HCT116 (cell line): ENCODE data around the gene NR1I3.

Experiments
- EZH2 ChIP-seq: fragments of 200-600 bp; sonication (generic); IDR thresholded peaks from 2 replicates; pipeline ENCODE4 v1.6.1; 2017; ENCODE audit warnings: antibody characterized with exemption, mixed run types
- EZH2phosphoT487 ChIP-seq: fragments of 200-600 bp; IDR thresholded peaks from 2 replicates; pipeline ENCODE4 v1.6.1; 2018; ENCODE audit warnings: antibody characterized with exemption, borderline replicate concordance
- POLR2A ChIP-seq: IDR thresholded peaks from 2 replicates; pipeline ENCODE4 v1.7.0; 2011; ENCODE audit warnings: borderline replicate concordance; ENCODE audit not compliant: insufficient read depth, insufficient read length; ENCODE audit errors: extremely low read depth
- POLR2AphosphoS5 ChIP-seq: IDR thresholded peaks from 2 replicates; pipeline ENCODE4 v1.6.1; 2011; ENCODE audit warnings: mild to moderate bottlenecking, low read depth, low read length, moderate library complexity
- REST ChIP-seq: IDR thresholded peaks from 2 replicates; pipeline ENCODE4 v1.6.1; 2012; ENCODE audit warnings: low read depth
- SP1 ChIP-seq: IDR thresholded peaks from 2 replicates; pipeline ENCODE4 v1.6.1; 2012; ENCODE audit warnings: low read depth
- YY1 ChIP-seq: IDR thresholded peaks from 2 replicates; pipeline ENCODE4 v1.6.1; 2011; ENCODE audit warnings: low read length, low read depth, moderate library complexity, mild to moderate bottlenecking; ENCODE audit not compliant: insufficient replicate concordance; ENCODE audit errors: extremely low read depth
- TF ChIP-seq, protein P1 (sequence below), 3 experiments: fragments of 200-600 bp in 1 of 3; sonication (generic) in 1 of 3; IDR thresholded peaks in 2 of 3; conservative IDR thresholded peaks in 1 of 3; 2 replicates each; pipeline ENCODE4 v1.5.1; 2012 to 2017; ENCODE audit warnings: low read depth in 2 of 3, low read length in 2 of 3, antibody characterized with exemption in 1 of 3, borderline replicate concordance in 1 of 3, control low read depth in 1 of 3, mild to moderate bottlenecking in 1 of 3, mixed read lengths in 1 of 3, mixed run types in 1 of 3, moderate library complexity in 1 of 3; ENCODE audit not compliant: insufficient read depth in 1 of 3

- TF ChIP-seq EZH2 (no peak), POLR2A (no peak), SP1 (no peak), YY1 (no peak), EZH2phosphoT487 (no peak), POLR2AphosphoS5 (no peak), REST (no peak)
- TF ChIP-seq, protein P1, sequence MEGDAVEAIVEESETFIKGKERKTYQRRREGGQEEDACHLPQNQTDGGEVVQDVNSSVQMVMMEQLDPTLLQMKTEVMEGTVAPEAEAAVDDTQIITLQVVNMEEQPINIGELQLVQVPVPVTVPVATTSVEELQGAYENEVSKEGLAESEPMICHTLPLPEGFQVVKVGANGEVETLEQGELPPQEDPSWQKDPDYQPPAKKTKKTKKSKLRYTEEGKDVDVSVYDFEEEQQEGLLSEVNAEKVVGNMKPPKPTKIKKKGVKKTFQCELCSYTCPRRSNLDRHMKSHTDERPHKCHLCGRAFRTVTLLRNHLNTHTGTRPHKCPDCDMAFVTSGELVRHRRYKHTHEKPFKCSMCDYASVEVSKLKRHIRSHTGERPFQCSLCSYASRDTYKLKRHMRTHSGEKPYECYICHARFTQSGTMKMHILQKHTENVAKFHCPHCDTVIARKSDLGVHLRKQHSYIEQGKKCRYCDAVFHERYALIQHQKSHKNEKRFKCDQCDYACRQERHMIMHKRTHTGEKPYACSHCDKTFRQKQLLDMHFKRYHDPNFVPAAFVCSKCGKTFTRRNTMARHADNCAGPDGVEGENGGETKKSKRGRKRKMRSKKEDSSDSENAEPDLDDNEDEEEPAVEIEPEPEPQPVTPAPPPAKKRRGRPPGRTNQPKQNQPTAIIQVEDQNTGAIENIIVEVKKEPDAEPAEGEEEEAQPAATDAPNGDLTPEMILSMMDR (IDR thresholded peaks at IDR 0.05 in 2 of 3, conservative IDR thresholded peaks at IDR 0.05 in 1 of 3; ENCODE audit: borderline replicate concordance in 1 of 3, insufficient read depth in 1 of 3, low read depth in 2 of 3, low read length in 2 of 3) = no peak
Observed at GRCh38 chr1:161225178-161225533, 12.8 kb downstream of the NR1I3 start.
